ENCODE measurements around the gene TESMIN. TPM values are rescaled to one million over a fixed set of nuclear protein-coding genes. Genes with fewer than 3 reads are reported as not detected.

TESMIN gene, protein sequence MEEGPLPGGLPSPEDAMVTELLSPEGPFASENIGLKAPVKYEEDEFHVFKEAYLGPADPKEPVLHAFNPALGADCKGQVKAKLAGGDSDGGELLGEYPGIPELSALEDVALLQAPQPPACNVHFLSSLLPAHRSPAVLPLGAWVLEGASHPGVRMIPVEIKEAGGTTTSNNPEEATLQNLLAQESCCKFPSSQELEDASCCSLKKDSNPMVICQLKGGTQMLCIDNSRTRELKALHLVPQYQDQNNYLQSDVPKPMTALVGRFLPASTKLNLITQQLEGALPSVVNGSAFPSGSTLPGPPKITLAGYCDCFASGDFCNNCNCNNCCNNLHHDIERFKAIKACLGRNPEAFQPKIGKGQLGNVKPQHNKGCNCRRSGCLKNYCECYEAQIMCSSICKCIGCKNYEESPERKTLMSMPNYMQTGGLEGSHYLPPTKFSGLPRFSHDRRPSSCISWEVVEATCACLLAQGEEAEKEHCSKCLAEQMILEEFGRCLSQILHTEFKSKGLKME
- total RNA-seq: 2.4 and 6.0 TPM in 2 replicates

DNA sequence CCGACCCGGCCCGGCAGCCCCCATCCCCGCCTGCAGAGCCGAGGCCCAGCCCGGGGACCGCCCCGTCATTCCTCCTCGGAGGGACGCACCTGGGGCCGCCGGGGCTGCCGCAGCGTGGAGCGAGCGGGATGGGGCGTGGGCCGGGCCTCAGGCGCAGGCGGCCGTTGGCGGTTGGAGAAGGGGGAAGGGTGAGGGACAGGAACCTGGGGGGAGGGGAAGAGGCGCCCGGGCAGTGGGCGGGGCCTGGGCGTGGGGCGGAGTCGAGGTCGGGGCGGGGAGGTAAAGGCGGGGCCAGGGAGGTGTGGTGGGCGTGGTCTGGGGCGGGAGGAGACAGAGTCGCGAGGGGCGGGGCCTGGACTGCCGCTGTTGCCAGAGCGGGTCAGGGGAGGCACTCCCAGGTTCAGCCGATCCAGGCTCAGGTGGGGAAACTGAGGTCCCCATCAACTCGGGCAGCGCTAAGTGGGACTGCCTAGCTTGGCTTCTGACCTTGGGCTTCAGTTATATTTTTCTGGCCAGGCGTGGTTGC lies at the start of gene TESMIN:
TSS of gene TESMIN (minus strand) at position 190 of the 526 bp plus-strand sequence. CDS start 860 bp downstream, outside the sequence.
- DNase-seq: peak; percentile 80

DNA sequence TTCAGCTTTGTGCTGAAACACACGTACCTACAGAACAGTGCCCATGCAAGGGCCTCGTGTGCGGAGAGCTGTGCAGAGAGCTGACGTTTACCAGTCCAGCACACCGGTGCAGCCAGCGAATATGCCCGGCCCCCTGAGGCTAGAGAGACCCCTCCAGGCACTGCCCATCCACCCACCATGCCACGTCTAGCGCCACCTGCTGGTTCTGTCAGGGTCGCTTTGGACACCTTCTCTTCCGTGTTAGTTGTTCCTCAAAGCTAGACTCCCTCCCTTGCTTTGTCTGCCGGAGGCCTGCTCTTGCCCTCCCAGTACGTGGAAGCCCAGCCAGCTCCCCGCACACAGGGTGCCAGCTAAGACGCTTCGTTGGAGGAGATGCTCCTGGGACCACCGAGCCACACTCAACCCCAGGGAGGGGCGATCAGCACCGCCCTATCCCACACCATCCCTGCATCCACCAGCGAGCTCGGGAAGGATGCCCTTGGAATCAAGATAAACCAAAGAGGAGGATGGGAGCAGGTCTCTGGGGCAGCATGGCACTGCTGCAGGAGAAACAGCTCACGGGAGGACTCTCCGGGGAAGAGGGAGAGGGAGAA lies 47.0 kb upstream of the TESMIN start:
- peak; percentile 61 for DNase-seq

DNA sequence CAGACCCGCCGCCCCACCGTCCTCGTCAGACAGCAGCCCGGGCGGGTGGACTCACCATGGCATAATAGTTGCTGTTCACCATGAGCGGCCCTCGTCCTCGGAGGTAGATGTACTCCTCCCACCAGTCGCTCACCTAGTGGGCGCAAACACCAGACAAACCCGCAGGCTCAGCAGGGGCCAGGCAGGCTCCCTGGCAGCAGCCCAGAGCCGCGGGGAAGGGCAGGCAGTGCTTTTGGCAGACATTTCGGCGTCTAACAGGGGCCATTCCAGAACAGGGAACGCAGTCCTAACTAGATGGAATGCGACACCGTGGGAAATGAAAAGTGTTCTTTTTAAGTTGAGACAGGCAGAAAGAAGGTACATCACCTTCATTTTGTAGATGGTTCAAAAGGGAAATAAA lies 45.5 kb upstream of the TESMIN start:
- no peak for DNase-seq

DNA sequence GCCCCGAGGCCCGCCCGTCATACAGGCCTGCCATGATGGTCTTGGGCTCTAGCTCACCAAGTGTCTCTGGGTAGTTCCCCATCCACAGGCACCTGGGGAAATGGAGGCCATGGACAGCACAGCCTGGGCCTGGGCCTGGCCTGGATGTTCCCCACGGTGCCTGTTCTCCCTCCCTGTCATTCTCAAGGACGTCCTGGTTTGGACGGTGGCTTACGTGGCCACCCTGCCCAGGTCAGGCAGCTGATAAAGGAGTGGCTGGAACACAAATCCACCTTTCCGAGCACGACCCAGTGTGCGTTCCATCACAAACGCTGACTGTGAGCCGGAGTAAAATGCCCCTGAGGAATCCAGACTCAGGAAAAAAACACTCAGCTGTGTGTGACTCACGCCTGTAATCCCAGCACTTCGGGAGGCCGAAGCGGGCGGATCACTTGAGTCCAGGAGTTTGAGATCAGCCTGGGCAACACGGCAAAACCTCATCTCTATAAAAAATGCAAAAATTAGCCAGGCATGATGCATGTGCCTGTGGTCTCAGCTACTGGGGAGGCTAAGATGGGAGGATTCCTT lies 41.2 kb upstream of the TESMIN start:
- peak; percentile 33 for DNase-seq

DNA sequence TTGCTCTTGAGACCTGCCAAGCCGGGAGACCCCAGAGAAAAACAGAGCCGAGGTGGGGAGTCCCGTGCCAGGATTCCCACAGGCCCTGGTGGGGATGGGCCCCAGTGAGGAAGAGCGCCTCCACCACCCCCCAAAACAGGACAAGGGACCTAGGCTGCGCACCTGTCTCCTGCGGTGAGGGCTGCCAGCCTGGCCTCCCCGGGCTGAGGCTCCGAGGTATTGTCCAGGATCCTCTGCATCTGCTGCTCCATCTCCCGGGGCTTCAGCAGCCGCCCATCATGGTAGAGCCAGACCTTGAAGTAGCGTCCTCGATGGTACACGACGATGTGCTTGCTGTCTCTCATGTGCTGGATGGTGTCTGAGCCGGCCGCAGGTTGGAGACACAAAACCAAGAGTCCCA lies 33.3 kb upstream of the TESMIN start:
- DNase-seq: no peak

DNA sequence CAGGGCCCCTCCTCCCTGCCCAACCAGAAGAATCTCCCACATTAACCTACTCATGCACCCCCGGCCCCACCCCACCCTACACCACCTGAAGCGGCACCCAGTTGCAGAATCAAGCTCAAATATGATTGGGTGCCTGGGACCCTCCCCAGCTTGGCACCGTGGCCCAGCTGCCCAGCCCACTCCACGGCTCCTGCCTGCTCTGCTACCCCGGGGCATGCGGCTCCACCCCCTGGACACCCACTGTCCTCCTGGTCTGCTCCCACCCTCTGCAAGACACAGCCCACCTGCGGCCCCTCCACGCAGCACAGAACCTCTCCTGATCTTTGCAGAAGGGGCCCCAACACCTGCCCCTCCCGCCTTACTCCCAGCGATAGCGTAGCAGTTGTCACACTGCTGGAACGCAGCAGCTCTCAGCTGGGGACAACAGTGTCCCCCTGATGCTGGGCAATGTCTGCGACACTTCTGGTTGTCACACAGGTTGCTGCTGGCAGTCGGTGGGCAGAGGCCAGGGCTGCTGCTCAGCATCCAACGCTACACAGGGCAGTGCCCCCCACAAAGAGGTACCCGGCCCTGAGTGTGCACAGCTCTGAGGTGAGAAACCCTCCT lies 32.0 kb upstream of the TESMIN start:
- DNase-seq: no peak

DNA sequence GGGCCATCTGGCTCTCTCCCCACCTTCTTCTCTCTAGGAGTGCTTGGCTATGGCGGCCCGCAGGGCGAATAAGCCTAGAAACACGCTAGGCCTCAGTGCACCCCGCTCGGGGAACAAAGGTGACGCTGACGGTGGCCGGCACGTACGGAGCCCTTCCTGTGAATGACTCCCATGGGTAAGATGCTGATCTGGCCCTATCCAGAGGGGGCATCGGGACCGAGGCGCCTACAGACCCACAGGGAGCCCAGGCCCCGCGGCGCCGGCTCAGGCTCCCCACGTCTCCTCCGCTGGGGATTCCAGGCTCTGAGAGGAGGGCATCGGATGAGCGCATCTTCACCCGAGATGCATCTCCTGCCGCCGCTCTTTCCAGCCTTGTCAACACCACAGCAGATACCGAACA lies 31.4 kb upstream of the TESMIN start:
- DNase-seq: no peak

DNA sequence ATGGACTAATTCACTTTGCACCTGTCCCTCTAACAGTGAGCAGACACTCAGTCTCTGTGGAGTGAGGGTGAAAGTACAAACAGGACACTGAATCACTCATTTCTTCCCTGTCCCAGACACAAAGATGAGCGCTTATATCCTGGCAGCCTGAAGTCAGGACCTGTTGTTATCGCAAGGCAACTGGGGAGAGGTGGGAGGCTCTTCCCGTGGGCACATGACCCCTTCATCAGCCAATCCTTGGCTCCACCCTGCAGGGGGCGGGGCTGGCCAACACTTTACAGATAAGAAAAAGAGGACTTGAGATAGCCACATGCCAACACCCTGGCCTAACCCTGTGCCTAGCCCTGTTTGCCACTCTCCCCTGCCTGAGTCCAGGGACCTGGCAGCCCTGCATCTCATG lies 29.5 kb upstream of the TESMIN start:
- peak; percentile 50 for DNase-seq

DNA sequence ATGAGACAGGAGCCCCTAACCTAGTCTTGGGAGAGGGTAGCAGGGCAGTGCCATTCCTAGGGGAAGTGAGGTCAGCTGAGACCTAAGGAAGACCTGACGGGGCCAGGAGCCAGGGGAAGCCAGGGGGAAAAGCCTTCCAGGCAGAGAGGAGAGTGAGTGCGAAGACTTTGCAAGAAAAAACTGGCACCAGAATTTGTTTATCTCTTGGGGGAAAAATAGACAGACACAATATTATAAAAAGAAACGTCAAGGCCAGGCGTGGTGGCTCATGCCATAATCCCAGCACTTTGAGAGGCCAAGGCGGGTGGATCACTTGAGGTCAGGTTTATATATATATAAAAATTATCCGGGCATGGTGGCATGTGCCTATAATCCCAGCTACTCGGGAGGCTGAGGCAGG lies 26.9 kb upstream of the TESMIN start:
- no peak for DNase-seq

DNA sequence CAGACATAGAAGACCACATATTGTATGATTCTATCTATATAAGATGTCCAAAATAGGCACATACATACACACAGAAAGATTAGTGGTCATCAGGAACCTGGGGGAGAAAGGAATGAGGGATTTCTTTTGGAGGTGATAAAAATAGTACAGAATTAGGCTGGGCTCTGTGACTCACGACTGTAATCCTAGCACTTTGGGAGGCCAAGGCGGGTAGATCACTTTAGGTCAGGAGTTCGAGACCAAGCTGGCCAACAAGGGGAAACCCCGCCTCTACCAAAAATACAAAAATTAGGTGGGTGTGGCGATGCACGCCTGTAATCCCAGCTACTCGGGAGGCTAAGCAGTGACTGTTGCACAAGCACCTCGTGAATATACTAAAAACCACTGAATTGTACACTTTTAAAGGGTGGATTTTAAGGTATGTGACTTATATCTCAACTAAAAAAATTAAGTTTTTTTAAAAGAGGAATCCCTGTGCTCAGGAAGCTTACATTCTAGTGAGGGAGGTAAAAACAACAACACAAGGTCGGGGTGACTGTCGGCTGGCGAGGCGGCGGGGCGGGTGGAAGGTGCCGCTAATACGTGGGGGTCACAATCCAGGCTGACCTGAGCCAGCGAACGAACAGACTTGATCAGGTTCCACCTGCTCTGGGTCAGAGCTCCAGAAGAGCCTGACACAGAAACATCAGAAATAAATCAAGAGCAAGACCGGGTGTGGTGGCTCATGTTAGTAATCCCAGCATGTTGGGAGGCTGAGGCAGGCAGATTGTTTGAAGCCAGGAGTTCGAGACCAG lies 25.3 kb upstream of the TESMIN start:
- DNase-seq: no peak

DNA sequence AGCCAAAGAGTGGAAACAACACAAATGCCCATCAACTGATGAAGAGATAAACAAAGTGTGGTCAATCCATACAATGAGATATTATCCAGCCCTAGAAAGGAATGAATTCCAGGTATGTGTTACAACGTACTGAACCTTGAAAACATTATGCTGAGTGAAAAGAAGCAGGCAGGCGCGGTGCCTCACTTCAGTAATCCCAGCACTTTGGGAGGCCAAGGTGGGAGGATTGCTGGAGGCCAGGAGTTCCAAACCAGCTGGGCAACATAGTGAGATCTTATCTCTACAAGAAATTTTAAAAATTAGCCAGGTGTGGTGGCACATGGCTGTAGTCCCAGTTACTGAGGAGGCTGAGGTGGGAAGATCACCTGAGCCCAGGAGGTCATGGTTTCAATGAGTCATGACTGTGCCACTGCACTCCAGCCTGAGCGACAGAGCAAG lies 24.6 kb upstream of the TESMIN start:
- DNase-seq: no peak

DNA sequence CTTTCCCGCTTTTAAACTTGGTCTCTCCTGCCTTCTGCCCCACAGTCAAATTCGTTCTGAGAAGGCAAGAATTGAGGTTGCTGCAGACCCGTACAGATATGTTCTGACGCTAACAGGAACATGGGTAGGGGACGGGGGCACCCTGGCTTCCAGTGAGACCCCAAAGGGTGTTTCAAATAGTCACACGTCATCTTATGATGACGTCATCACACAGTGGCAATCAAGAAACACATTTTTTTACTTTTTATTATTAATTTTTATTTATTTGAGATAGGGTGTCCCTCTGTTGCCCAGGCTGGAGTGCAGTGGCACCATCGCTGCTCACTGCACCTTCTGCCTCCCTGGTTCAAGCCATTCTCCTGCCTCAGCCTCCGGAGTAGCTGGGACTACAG lies 22.9 kb upstream of the TESMIN start:
- DNase-seq: no peak

DNA sequence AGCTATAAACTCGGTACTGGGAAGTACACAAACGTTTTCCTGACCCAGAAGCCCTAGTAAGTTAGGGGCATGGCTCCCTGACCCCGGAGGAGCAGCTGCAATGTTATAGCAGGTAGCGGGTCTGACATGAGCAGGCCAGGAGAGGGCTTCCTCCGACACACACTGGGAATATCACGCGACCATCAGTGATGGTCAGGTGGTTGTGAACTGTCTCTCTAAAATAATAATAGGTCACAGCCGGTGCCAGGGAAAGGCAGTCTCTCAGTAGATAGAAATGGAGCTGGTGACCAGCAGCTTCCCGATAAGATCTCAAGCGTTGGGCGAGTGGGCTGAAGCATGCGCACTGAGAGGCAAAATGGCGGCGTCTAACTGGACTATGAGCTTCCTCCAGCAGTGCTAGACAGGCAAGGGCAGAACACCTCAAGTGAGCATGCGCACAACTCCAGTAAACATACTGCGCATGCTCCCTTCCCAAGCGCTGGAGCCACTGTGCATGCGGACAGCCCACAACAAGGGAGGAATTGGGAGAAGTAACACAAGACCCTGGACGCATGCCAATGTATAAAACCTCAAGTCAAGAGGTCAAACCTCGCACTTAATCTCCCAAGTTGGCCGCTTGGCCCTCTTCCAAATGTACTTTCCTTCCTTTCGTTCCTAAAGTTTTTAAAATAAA lies 22.3 kb upstream of the TESMIN start:
- peak; percentile 10 for DNase-seq

DNA sequence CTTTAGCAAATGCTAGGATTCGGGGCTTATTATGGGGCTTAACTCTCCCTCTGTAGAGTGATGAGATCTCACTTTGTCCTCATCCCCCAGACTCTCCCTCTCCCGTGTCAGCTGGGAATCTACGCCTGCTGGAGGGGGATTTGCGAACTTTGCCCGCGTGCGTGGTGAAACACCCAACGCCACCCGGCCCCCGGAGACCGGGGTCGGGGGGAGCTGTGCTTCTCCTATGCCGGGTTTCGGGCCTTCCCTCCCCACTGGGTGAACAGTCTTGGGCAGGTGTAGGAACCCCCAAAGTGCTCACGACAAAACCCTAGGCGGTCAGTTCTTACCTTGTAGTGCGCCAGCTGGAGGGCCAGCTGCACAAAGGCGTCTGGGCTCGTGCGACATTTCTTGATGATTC lies 21.6 kb upstream of the TESMIN start:
- DNase-seq: no peak

DNA sequence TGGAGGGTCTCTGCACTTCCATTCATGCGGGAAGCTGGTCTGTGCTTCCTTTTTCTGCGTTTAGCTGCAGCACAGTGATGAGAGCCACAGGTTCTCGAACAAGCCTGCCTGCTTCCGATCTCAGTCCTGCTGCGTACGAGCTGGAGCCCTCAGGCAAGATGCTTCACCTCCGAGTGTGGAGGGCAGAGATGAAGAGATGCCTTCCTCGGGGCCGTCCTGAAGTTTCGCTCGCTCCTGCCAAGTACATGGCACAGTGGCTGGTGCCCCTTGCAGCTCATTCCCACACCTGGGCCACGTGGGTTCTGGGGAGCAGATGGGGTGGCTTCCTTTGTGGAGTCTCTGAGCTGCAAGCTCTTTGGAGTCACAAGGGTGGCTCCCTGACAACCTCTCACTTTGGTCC lies 19.5 kb upstream of the TESMIN start:
- DNase-seq: no peak

DNA sequence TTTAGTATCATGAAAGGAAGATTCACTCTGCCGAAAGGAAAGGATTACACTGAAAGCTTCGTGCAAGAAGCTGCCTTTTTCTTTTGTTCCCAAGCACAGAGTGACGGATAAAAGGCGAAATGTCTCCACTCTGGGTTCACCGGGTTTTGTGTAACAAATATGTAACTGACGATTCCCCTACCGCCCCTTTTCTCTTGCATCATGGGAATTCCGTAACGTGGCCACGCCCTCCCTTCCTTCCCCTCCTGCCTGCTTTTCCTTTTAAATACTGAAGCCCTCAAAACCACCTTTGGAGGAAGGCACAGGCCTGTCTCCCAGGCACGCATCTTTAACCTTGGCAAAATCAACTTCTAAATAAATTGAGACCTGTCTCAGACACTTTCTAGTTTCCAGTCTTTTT lies 16.4 kb upstream of the TESMIN start:
- DNase-seq: peak; percentile 10

DNA sequence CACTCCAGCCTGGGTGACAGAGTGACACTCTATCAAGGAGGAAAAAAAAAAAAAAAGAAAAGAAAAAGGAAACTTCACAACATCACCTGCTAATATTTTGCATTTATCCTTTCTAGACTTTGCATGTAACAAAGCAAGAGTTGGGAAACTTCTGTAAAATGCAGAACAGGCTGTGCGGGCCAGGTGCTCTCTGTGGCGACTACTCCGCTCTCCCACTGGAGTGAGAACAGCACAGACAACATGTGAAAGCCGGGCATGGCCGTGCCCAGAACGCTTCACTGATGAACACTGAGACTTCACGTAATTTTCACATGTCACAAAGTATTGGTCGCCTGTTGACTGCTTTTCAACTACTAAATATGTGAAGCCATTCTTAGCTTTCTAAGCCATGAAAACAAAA lies 15.5 kb upstream of the TESMIN start:
- DNase-seq: no peak

DNA sequence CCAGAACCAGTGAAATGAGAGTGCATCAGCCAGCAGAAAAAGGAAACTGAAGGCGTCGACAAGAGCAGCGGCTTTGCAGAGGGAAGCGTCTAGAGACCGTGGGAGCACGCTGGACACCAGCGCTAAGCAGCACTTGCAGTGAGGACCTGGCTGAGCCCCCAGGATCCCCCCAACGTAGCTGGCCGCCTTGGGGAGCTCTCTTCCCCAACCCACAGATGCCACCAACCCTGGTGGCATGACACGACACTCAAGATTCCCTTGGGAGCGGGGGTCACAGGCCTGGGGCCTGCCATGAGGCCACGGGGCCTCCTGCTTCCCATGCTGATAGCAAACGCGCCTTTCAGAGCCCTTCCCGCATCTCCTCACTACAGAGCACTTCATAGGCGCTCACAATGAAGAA lies 13.4 kb upstream of the TESMIN start:
- no peak for DNase-seq

DNA sequence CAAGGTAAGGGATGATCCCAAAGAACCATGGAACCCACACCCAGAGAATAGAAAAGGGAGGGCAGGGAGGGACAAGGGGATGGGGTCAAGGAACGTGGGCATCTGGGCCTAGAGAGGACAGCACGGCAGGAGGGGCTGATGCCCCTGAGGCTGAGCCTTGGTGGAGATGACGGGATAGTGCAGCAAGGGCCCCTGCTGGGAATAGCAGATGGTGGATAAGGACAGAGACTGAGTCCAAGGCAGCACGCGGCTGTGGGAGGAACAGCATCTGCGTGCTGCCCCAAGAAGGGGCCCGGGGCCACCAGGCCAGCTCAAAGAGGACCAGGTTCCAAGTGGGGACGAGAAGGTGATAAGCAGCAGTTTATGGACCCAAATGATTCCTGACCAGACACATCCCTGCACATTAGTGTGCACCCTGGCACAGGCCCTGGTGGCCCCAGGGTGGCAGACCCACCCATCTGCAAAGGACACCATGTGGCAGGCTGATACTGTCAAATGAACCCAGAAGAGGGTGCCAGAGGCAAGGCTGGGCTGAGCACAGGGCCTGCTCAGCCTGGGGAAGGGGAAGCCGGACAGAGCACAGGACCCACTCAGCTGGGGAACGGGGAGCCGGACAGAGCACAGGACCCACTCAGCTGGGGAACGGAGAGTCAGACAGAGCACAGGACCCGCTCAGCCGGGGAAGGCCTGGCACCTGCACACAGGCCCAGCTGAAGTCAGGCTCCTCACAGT lies 12.8 kb upstream of the TESMIN start:
- DNase-seq: no peak

DNA sequence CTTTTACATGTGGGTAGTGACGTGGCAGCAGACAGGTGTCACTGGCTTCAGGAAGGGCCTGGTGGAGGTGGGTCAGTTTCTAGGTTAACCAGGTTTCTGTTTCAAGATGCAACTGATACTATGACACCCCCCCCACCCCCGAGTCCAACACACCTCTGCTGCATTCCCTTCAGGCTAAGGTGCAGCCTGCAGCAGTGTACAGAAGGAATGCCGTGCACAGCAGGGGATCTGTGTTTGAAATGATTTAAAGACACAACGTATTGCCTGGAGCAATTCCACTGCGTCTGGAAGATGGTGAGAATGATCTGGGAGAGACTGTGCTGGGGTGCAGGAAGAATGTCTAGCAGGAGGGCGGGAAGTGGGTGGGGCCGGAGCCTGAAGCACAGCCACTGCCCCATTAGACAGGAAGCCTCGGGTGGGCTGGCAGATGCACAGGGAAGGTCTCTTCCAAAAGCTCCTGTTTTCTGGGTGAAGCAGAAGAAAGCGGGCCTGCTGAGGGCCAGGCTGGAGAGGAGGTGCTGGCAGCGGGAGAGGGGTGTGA lies 11.9 kb upstream of the TESMIN start:
- no peak for DNase-seq

DNA sequence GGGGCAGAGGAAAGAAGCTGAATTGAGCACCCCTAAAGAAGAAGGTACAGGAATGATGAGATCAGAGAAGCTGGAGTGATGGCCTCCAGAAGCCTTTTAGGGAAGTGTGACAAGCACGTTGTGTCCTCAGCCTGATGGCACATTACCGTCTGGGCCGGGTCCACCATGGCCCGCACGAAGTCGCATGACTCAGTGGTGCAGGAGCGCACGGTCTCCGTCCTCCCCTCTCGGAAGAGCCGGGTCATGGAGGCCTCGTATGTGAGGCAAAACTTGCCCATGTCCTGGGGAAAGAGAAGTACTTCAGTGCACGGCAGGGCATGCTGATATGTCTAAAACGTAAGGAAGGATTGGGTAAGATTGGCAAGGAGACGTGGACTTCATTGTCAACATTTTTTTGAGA lies 11.2 kb upstream of the TESMIN start:
- DNase-seq: no peak
